Liver (tissue), 3 donors: ENCODE measurements around the gene BMAL2.

ENCODE experiments used
- EGR1 ChIP-seq, 2 donors: IDR thresholded peaks; 2 replicates each; pipeline ENCODE4 v1.6.1; 2016 to 2018; ENCODE audit warnings: antibody characterized with exemption in 2 of 2, low read depth in 2 of 2
- JUND ChIP-seq, 2 donors: IDR thresholded peaks; 2 replicates each; pipeline ENCODE4 v1.6.1; 2016; ENCODE audit warnings: antibody characterized with exemption in 2 of 2
- TAF1 ChIP-seq: conservative IDR thresholded peaks from 2 replicates; pipeline ENCODE4 v1.6.1; 2016; ENCODE audit warnings: antibody characterized with exemption, mild to moderate bottlenecking
- TF ChIP-seq, protein P1 (sequence below): fragments of 150-350 bp; IDR thresholded peaks from 2 replicates; pipeline ENCODE4 v1.5.1; 2017; ENCODE audit warnings: improper control_type of control experiment, low read depth, low read length; ENCODE audit not compliant: missing input control
- TF ChIP-seq, protein P2 (sequence below): IDR thresholded peaks from 2 replicates; pipeline ENCODE4 v1.6.1; 2016; ENCODE audit warnings: antibody characterized with exemption
- TF ChIP-seq, protein P3 (sequence below): IDR thresholded peaks from 2 replicates; pipeline ENCODE4 v1.6.1; 2016; ENCODE audit warnings: antibody characterized with exemption, mild to moderate bottlenecking
- donor health status: healthy.
- donor health status: healthy.

DNA sequence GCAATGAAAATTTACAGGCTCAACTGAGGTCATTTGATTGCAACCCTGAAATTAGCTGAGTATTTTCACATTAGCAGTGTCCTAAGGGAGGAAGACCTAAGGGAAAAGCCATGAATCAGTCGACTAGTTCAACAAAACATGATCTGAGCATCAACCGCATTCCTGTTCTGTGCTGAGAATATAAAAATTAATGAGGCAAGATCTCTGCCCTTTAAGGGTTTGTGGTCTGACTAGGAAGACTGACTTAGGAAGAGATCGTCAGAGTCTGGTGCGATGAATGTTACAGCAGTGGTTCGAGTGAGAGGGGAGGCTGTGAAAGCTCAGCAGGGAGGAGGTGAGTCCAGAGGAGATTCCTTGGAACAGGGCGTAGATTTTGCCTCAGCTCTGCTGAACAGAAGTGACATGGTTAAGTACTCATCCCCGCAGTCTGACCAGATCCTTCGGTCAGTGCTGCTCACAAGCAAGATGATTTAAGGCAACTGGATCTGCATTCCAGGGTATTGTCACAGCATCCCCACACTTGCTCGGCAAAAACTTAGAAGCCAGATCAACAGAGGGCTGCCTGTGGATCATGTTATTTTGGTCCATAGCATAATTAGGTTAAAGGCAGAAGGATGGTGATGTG, 49.6 kb downstream of the BMAL2 start:
- TF ChIP-seq EGR1 (IDR thresholded peaks at IDR 0.05; ENCODE audit: low read depth in 2 of 2), result no peak
- TF ChIP-seq, protein P1, sequence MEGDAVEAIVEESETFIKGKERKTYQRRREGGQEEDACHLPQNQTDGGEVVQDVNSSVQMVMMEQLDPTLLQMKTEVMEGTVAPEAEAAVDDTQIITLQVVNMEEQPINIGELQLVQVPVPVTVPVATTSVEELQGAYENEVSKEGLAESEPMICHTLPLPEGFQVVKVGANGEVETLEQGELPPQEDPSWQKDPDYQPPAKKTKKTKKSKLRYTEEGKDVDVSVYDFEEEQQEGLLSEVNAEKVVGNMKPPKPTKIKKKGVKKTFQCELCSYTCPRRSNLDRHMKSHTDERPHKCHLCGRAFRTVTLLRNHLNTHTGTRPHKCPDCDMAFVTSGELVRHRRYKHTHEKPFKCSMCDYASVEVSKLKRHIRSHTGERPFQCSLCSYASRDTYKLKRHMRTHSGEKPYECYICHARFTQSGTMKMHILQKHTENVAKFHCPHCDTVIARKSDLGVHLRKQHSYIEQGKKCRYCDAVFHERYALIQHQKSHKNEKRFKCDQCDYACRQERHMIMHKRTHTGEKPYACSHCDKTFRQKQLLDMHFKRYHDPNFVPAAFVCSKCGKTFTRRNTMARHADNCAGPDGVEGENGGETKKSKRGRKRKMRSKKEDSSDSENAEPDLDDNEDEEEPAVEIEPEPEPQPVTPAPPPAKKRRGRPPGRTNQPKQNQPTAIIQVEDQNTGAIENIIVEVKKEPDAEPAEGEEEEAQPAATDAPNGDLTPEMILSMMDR, result no peak
- TF ChIP-seq, protein P2, sequence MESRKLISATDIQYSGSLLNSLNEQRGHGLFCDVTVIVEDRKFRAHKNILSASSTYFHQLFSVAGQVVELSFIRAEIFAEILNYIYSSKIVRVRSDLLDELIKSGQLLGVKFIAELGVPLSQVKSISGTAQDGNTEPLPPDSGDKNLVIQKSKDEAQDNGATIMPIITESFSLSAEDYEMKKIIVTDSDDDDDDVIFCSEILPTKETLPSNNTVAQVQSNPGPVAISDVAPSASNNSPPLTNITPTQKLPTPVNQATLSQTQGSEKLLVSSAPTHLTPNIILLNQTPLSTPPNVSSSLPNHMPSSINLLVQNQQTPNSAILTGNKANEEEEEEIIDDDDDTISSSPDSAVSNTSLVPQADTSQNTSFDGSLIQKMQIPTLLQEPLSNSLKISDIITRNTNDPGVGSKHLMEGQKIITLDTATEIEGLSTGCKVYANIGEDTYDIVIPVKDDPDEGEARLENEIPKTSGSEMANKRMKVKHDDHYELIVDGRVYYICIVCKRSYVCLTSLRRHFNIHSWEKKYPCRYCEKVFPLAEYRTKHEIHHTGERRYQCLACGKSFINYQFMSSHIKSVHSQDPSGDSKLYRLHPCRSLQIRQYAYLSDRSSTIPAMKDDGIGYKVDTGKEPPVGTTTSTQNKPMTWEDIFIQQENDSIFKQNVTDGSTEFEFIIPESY, result no peak
- TF ChIP-seq, protein P3, sequence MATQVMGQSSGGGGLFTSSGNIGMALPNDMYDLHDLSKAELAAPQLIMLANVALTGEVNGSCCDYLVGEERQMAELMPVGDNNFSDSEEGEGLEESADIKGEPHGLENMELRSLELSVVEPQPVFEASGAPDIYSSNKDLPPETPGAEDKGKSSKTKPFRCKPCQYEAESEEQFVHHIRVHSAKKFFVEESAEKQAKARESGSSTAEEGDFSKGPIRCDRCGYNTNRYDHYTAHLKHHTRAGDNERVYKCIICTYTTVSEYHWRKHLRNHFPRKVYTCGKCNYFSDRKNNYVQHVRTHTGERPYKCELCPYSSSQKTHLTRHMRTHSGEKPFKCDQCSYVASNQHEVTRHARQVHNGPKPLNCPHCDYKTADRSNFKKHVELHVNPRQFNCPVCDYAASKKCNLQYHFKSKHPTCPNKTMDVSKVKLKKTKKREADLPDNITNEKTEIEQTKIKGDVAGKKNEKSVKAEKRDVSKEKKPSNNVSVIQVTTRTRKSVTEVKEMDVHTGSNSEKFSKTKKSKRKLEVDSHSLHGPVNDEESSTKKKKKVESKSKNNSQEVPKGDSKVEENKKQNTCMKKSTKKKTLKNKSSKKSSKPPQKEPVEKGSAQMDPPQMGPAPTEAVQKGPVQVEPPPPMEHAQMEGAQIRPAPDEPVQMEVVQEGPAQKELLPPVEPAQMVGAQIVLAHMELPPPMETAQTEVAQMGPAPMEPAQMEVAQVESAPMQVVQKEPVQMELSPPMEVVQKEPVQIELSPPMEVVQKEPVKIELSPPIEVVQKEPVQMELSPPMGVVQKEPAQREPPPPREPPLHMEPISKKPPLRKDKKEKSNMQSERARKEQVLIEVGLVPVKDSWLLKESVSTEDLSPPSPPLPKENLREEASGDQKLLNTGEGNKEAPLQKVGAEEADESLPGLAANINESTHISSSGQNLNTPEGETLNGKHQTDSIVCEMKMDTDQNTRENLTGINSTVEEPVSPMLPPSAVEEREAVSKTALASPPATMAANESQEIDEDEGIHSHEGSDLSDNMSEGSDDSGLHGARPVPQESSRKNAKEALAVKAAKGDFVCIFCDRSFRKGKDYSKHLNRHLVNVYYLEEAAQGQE, result no peak
- no peak for TF ChIP-seq JUND (IDR thresholded peaks at IDR 0.05)
- TF ChIP-seq TAF1, result no peak
